ENCODE data around the gene ARID3A.
A peak's percentile ranks its signal among the peaks of the same experiment; 100 is the strongest.

The ARID3A gene

GRCh38 chr19:980133-980998 lies 54.5 kb downstream of the ARID3A start:
- DNase-seq (ENCODE audit: insufficient read length, low spot score), result no peak
- no peak for FAIRE-seq

- DNase-seq (ENCODE audit: insufficient read length, low spot score) (peak; percentile 86), FAIRE-seq (no peak)
Measured at GRCh38 chr19:982567-983170, 56.8 kb downstream of the ARID3A start.

DNA sequence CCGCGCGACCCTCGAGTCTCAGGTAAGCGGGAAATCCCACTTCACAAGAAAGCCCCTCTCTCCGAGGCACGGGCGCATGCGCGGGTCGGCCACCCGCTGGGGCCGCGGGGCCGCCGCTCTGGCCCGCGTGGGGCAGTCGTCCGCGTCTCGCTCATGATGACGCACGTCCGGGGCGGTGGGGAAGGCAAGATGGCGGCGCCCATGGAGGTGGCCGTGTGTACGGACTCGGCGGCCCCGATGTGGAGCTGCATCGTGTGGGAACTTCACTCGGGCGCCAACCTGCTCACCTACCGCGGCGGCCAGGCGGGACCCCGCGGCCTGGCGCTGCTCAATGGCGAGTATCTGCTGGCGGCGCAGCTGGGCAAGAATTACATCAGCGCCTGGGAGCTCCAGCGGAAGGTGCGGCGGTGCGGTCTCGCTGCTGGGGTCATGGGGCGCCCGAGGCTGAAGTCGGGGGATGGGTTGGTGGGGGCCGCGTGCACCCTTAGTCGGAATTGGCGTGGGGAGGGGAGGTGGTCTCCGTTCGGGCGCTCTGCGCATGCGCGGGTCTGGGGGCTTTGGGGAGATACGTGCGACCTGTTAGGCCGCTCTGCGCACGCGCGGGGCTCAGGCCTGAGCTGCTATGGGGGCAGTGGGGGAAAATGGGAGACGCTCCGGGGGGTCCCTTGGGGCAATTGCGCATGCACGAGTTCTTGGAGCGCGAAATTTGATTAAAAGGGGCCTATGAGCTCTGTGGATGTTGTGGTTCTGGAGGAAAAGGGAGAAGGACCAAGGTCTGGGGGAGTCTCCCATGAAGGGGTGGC lies 58.5 kb downstream of the ARID3A start, which contains the start of gene WDR18:
TSS of gene WDR18 (plus strand) at position 181 of the 803 bp plus-strand sequence. CDS start at position 190, 9 bp downstream.
- peak; percentile 97 for DNase-seq (ENCODE audit: insufficient read length, low spot score)
- peak; percentile 31 for FAIRE-seq

DNA sequence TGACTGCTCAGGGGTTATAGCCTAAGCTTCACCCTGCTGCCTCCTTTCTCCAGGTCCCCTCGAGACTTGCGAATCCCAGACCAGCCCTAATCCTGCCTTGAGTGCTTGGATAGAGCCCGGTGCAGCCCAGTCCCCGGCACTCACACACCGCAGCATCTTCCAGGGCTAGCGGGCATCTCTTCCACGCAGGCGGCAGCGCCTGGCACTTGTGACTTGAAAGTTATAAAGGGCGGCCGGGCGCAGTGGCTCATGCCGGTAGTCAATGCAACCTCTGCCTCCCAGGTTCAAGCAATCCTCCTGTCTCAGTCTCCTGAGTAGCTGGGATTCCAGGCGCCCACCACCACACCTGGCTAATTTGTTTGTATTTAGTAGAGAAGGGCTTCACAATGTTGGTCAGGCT lies 60.2 kb downstream of the ARID3A start:
- DNase-seq (ENCODE audit: insufficient read length, low spot score) (no peak), FAIRE-seq (no peak)

- DNase-seq (ENCODE audit: insufficient read length, low spot score), result no peak
- no peak for FAIRE-seq
Measured at GRCh38 chr19:988081-988480, 62.2 kb downstream of the ARID3A start.

DNA sequence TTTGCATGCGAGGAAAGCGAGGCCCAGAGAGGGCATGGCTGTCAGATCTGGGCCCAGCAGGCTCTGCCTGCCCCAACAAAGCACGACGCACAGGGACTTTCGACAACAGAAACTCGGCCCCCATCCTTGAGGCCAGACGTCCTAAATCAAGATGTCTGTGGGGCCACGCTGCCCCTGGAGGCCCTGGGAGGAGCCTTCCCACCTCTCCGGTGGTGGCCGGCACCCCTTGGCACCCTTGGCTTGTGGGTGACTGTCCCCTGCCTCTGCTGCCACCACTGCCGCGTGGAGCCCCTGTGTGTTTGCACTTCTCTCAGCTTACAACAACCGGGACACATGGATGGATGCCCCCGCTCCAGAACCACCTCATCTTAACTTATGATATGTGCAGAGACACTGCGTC lies 62.7 kb downstream of the ARID3A start:
- FAIRE-seq, result no peak
- no peak for DNase-seq (ENCODE audit: insufficient read length, low spot score)

GRCh38 chr19:989381-990081 lies 63.7 kb downstream of the ARID3A start:
- FAIRE-seq (no peak), DNase-seq (ENCODE audit: insufficient read length, low spot score) (no peak)

DNA sequence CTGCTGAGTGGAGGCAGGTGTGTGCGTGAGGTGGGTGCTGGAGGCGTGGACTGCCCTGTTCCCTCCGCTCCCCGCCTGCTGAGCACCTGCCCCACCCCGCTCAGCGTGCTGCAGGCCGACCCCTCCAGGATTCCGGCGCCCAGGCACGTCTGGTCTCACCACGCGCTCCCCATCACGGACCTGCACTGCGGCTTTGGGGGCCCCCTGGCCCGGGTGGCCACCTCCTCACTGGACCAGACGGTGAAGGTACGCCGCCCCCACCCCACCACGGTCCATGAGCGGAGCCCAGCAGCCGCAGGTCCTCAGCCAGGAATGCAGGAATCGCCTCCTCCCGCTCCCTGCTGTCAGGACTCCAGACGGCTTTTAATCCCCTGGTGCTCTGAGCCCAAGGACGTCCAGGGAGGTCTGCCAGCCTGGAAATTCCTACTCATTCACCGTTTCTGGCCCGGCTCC lies 64.3 kb downstream of the ARID3A start:
- FAIRE-seq (no peak), DNase-seq (ENCODE audit: insufficient read length, low spot score) (no peak)

DNA sequence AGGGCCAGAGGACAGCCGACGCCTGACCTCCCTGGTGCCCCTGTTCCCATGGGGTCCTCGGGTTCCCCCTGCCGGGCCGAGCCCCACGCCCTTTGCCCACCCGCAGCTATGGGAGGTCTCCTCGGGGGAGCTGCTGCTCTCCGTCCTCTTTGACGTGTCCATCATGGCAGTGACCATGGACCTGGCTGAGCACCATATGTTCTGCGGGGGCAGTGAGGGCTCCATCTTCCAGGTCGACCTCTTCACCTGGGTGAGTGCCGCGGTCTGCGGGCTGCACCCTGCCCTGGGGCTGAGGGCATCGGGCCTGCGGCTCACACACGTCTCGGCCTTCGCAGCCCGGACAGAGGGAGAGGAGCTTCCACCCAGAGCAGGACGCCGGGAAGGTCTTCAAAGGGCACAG lies 64.9 kb downstream of the ARID3A start:
- FAIRE-seq (no peak), DNase-seq (ENCODE audit: insufficient read length, low spot score) (no peak)

- FAIRE-seq, result no peak
Measured at GRCh38 chr19:991174-991931, 65.5 kb downstream of the ARID3A start.

DNA sequence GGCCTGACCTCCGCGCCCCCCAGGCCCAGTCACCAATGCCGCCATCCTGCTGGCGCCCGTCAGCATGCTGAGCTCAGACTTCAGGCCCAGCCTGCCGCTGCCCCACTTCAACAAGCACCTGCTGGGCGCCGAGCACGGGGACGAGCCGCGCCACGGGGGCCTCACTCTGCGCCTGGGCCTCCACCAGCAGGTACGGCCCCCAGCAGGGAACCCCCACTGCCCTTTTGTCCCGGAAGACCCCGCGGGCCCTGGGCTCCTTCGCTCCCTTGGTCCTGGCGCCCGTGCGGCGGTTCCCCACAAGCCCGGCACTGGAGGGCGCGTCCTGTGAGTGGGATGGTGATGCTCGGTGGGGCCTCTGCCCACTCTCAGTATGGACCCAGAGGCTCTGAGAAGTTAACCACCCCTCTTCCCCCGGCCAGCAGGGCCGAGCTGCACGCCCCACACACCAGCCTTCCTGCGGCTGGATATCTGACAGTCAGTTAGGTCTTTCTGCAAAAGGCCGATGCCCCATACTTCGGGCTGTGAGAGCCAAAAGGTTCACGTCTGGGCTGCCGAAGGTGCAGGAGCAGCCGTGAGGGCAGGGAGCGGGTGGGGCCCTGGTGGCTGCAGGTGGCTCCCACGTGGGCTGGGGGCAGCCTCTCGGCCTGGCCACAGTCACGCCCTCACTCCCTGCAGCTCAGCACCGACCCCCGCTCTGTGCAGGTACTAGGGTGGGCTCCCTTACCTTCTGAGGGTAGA lies 66.3 kb downstream of the ARID3A start:
- no peak for DNase-seq (ENCODE audit: insufficient read length, low spot score)
- FAIRE-seq, result no peak

More at GRCh38 chr19:991174-991931, 65.5 kb downstream of the ARID3A start:
- no peak for DNase-seq (ENCODE audit: insufficient read length, low spot score)

DNA sequence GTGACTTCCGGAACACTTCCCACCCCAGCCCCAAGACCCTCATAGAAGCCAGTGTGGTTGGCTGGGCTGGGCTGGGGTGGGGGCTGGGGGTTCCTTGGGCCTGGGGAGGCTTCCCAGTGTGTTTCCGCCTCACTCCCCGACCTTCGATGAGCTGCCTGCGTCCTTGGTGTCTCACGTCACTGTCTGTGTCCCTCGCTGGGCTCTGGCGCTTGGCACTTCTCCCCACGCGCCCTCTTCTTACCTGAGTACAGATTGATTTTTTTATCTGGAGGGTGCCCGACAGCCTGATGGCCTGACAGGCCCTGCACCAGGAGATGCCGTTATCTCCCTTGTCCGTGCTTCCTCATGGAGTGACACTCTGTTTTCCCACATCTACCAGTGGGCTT lies 66.8 kb downstream of the ARID3A start:
- FAIRE-seq (no peak), DNase-seq (ENCODE audit: insufficient read length, low spot score) (no peak)

GRCh38 chr19:993361-993830 lies 67.6 kb downstream of the ARID3A start:
- DNase-seq (ENCODE audit: insufficient read length, low spot score), result no peak
- FAIRE-seq, result no peak

DNA sequence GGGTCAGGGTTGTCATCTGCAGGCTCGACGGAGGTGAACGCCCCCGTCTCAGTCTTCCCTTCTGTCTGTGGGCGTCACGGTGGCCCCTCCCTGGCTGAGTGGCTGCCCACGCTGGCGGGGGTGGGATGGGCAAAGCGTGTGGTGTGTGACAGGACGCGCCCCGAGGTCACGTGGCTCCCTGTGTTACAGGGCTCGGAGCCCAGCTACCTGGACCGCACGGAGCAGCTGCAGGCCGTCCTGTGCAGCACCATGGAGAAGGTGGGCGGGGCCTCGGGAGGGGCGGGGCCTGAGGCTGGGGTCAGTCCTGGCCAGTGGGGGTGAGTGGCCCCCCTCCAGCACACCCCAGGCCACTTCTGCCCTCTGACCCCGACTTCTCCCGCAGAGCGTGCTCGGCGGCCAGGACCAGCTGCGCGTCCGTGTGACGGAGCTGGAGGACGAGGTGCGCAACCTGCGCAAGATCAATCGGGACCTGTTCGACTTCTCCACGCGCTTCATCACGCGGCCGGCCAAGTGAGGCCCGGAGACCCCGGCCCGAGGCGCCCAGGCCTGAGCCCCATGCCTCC lies 68.1 kb downstream of the ARID3A start:
- DNase-seq (ENCODE audit: insufficient read length, low spot score), result no peak
- no peak for FAIRE-seq

- FAIRE-seq, result no peak
- DNase-seq (ENCODE audit: insufficient read length, low spot score), result no peak
Measured at GRCh38 chr19:994516-994915, 68.7 kb downstream of the ARID3A start.

DNA sequence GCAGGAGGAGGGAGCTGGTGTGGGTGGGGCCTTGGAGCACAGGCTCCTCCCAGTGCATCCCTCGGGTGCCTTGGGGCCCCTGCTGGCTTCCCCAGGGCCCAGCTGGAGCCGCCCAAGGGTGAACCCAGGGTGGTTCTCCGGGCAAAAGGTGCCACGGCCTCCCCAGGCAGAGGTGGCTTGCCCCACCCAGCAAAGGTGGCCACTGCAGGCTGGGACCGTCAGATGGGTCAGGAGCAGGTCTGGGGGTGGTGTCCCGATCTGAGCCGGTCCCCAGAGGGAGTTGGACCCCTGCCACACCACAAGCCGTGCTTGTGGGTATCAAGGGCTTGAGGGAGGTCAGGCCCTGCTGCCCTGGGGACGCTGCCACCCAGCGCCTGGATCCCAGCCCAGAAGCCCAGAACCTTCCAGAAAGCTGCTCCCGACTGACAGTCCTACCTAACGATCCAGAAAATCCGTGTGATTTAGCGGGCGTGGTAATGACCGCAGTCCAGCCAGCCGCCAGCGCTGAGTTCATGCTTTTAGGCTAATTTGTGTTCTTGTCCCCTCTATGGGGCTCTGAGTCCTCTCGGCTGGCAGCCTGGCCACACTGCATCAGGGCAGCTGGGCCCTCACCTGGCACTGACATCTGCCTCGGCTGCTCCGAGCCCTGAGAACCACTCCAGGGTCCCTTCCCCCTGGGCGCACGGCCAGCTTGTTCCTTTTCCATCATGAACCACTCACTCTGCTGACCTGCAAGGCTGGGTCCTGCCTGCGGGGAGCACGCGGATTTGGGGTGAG lies 69.4 kb downstream of the ARID3A start:
- no peak for FAIRE-seq
- no peak for DNase-seq (ENCODE audit: insufficient read length, low spot score)

- DNase-seq (ENCODE audit: insufficient read length, low spot score), result no peak
- no peak for FAIRE-seq
Measured at GRCh38 chr19:996051-996838, 70.4 kb downstream of the ARID3A start.
